Neuronal stem cell (in vitro differentiated cells): Measurements from ENCODE around the gene EYS.

Experiments
- DNase-seq: peaks from one replicate; pipeline ENCODE4 v3.0.0-alpha.2; 2013; ENCODE audit warnings: low spot score
- H2AFZ ChIP-seq: one replicate; pipeline ENCODE4 v1.6.1; 2013; ENCODE audit warnings: mild to moderate bottlenecking, low read length, inconsistent platforms
- H2AK5ac ChIP-seq: 2 replicates; pipeline ENCODE4 v1.6.1; 2013; ENCODE audit warnings: low read depth, mild to moderate bottlenecking, inconsistent platforms, low read length, moderate library complexity, mixed read lengths
- H2BK120ac ChIP-seq: 2 replicates; pipeline ENCODE4 v1.6.1; 2013; ENCODE audit warnings: low read depth, mild to moderate bottlenecking, inconsistent platforms, low read length, moderate library complexity, mixed read lengths
- H2BK12ac ChIP-seq: one replicate; pipeline ENCODE4 v1.6.1; 2013; ENCODE audit warnings: low read length, inconsistent platforms
- H2BK15ac ChIP-seq: 2 replicates; pipeline ENCODE4 v1.6.1; 2013; ENCODE audit warnings: mild to moderate bottlenecking, low read length, inconsistent platforms, mixed read lengths
- H2BK5ac ChIP-seq: one replicate; pipeline ENCODE4 v1.6.1; 2013; ENCODE audit warnings: inconsistent platforms, mild to moderate bottlenecking, low read length, moderate library complexity
- H3K14ac ChIP-seq: one replicate; pipeline ENCODE4 v1.6.1; 2013; ENCODE audit warnings: low read length, inconsistent platforms
- H3K18ac ChIP-seq: 2 replicates; pipeline ENCODE4 v1.6.1; 2013; ENCODE audit warnings: low read length, inconsistent platforms
- H3K23ac ChIP-seq: 2 replicates; pipeline ENCODE4 v1.6.1; 2013; ENCODE audit warnings: low read depth, mild to moderate bottlenecking, mixed read lengths, low read length, inconsistent platforms; ENCODE audit not compliant: poor library complexity
- H3K27ac ChIP-seq: replicated peaks from 3 replicates; pipeline ENCODE4 v1.5.1; 2013; ENCODE audit warnings: low read length, inconsistent platforms
- H3K27me3 ChIP-seq, 3 experiments: 2 replicates each; pipeline ENCODE4 v1.6.1; 2013; ENCODE audit warnings: low read length in 3 of 3, mild to moderate bottlenecking in 2 of 3, inconsistent platforms in 1 of 3, low read depth in 1 of 3, mixed read lengths in 1 of 3, moderate library complexity in 1 of 3; ENCODE audit not compliant: control insufficient read depth in 3 of 3, insufficient read depth in 3 of 3
- H3K36me3 ChIP-seq, 2 donors: replicated peaks in 1 of 2; 2 replicates each; pipeline ENCODE4 v1.6.1; 2013; ENCODE audit warnings: low read length in 2 of 2; ENCODE audit not compliant: control insufficient read depth in 2 of 2, insufficient read depth in 2 of 2
- H3K4ac ChIP-seq: 2 replicates; pipeline ENCODE4 v1.6.1; 2013; ENCODE audit warnings: inconsistent platforms, mild to moderate bottlenecking, low read length, moderate library complexity
- H3K4me1 ChIP-seq, 2 donors: 1 replicate in 1 of 2; 2 replicates in 1 of 2; pipeline ENCODE4 v1.6.1; 2013; ENCODE audit warnings: low read length in 2 of 2, low read depth in 1 of 2; ENCODE audit not compliant: control insufficient read depth in 2 of 2, insufficient read depth in 1 of 2
- H3K4me2 ChIP-seq: one replicate; pipeline ENCODE4 v1.6.1; 2013; ENCODE audit warnings: mild to moderate bottlenecking, low read length, inconsistent platforms; ENCODE audit not compliant: insufficient read depth, poor library complexity, severe bottlenecking
- H3K4me3 ChIP-seq, 2 donors: 2 replicates each; pipeline ENCODE4 v1.5.1; 2013; ENCODE audit warnings: low read length in 2 of 2, mild to moderate bottlenecking in 2 of 2, inconsistent platforms in 1 of 2, moderate library complexity in 1 of 2
- H3K79me1 ChIP-seq: one replicate; pipeline ENCODE4 v1.6.1; 2013; ENCODE audit warnings: low read depth, mild to moderate bottlenecking, inconsistent platforms, low read length, moderate library complexity
- H3K9ac ChIP-seq: one replicate; pipeline ENCODE4 v1.6.1; 2013; ENCODE audit warnings: mild to moderate bottlenecking, low read depth, low read length, inconsistent platforms; ENCODE audit not compliant: poor library complexity
- H3K9me3 ChIP-seq, 2 donors: replicated peaks in 1 of 2; 2 replicates each; pipeline versions ENCODE3 to v1.6.1; 2013; ENCODE audit warnings: low read length in 2 of 2, mild to moderate bottlenecking in 2 of 2, inconsistent platforms in 1 of 2, low read depth in 1 of 2, mixed read lengths in 1 of 2, moderate library complexity in 1 of 2; ENCODE audit not compliant: control insufficient read depth in 2 of 2, insufficient read depth in 1 of 2
- H4K8ac ChIP-seq: one replicate; pipeline ENCODE4 v1.6.1; 2013; ENCODE audit warnings: low read depth, mild to moderate bottlenecking, inconsistent platforms, low read length, moderate library complexity
- H4K91ac ChIP-seq: one replicate; pipeline ENCODE4 v1.6.1; 2013; ENCODE audit warnings: low read length, low read depth, mild to moderate bottlenecking, inconsistent platforms; ENCODE audit not compliant: poor library complexity
- WGBS, 2 donors: extraction: QIAGEN DNeasy Blood & Tissue Kit; methylation state at CpG; one replicate each; pipeline ENCODE4 v1.1.7; 2013; ENCODE audit warnings: missing lambda C conversion rate in 2 of 2, mixed read lengths in 1 of 2; ENCODE audit not compliant: insufficient read length in 2 of 2, insufficient replicate concordance in 1 of 2; ENCODE audit errors: extremely low coverage in 2 of 2; 5-methylcytosine and 5-hydroxymethylcytosine counted together

Gene EYS

GRCh38 chr6:64727075-64727474 lies 980.0 kb downstream of the EYS start:
- no peak overlapping the region for H3K18ac ChIP-seq
- WGBS, 2 donors, result no CpG with 5 or more reads among the region's 5 CpGs

DNA sequence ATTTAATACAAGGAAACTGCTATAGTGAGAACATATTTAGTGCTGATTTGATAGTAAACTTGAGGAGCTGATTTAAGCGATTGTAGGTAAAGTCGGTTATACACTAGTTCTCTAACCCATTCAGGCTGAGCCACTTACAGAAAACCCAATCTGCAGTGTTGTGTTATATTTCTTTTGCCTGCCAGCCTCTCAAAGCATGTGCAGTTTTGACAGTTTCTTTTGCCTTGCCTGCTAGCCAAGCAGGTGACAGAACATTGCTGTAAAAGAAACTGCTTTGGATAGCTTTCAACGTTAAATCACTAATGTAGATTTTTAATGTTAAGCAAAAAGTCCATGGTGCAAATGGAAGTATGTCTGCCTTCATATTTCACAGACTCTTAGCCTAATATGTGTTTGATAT lies 982.9 kb downstream of the EYS start:
- Histone ChIP-seq H2BK5ac (no peak overlapping the region), H3K4me3 (no peak overlapping the region), H2BK15ac (no peak overlapping the region), H3K18ac (no peak overlapping the region), H2BK120ac (no peak overlapping the region), H4K91ac (no peak overlapping the region), H3K4me2 (no peak overlapping the region), H3K4me1 (no peaks in the 10 kb centered on the region), H3K36me3 (no peaks in the 10 kb centered on the region), H3K23ac (no peak overlapping the region), H3K4ac (no peak overlapping the region), H4K8ac (no peak overlapping the region), H3K14ac (no peak overlapping the region), H3K9ac (no peak overlapping the region), H2BK12ac (no peak overlapping the region), H2AK5ac (no peak overlapping the region), H3K9me3 (peaks cover 0 to 2% of the 10 kb centered on the region in 2 donors), H2AFZ (no peak overlapping the region), H3K27me3 (no peaks in the 10 kb centered on the region), H3K27ac (no peak overlapping the region), H3K79me1 (no peaks in the 10 kb centered on the region)
- no CpG with 5 or more reads among the region's 3 CpGs for WGBS, 2 donors
- DNase-seq, result no peak

More at GRCh38 chr6:64727075-64727474, 980.0 kb downstream of the EYS start:
- Histone ChIP-seq H3K4me2 (no peak overlapping the region), H4K91ac (no peak overlapping the region), H2BK15ac (no peak overlapping the region), H3K4me1 (no peaks in the 10 kb centered on the region), H3K14ac (no peak overlapping the region), H3K4ac (no peak overlapping the region), H3K27ac (no peak overlapping the region), H2BK120ac (no peak overlapping the region), H2BK12ac (no peak overlapping the region), H3K23ac (no peak overlapping the region), H2AK5ac (no peak overlapping the region), H3K4me3 (no peak overlapping the region), H2AFZ (no peak overlapping the region), H3K79me1 (no peaks in the 10 kb centered on the region), H3K9me3 (peaks cover 0 to 2% of the 10 kb centered on the region in 2 donors), H2BK5ac (no peak overlapping the region), H3K9ac (no peak overlapping the region), H3K27me3 (no peaks in the 10 kb centered on the region), H4K8ac (no peak overlapping the region), H3K36me3 (no peaks in the 10 kb centered on the region)
- DNase-seq, result no peak

DNA sequence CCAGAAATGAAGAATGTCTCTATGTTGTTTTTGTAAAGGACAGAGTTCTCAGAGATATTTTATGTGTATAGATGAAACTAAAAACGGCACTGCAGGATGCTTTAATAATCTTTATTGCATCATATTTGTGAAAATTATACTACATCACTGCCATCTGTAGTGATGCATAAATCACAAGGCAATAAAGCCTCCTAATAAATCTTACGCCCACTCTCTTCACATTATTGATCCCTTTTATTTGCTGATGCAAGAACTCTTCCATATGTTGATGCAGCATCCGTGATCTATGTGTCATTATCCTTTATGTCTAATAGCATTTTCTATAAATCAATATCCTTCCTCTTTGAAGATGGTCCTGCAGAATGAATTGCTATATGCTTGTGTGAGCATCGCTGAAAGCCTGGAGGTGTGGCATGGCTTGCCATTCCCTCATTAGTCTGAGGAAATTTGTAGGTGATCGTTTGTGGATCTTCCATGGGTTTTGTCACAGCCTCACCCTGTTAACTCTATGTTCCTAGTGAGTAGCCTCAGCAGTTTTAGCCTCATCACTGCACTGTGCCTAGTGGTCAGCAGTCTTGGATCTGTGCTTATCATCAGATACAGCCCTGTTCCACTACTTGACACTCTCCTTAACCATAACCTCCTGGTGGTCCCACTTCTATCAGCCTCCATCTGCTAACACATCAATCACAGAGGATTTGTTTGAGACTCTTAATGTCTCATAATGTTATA lies 983.5 kb downstream of the EYS start:
- H3K36me3 ChIP-seq, result no peaks in the 10 kb centered on the region
- H4K91ac ChIP-seq, result no peak overlapping the region
- no peak overlapping the region for H4K8ac ChIP-seq
- no peak overlapping the region for H2BK15ac ChIP-seq
- no peak overlapping the region for H2BK120ac ChIP-seq
- H3K27me3 ChIP-seq, result no peaks in the 10 kb centered on the region
- H2BK5ac ChIP-seq, result no peak overlapping the region
- no peak overlapping the region for H2AFZ ChIP-seq
- WGBS, 2 donors, result no CpG with 5 or more reads among the region's 5 CpGs
- H3K18ac ChIP-seq, result no peak overlapping the region
- no peak overlapping the region for H3K4me3 ChIP-seq
- H3K79me1 ChIP-seq, result no peaks in the 10 kb centered on the region
- H3K4ac ChIP-seq, result no peak overlapping the region
- no peak overlapping the region for H3K9ac ChIP-seq
- no peak overlapping the region for H3K14ac ChIP-seq
- no peak overlapping the region for H3K23ac ChIP-seq
- H3K27ac ChIP-seq, result no peak overlapping the region
- no peak for DNase-seq
- no peak overlapping the region for H3K4me2 ChIP-seq
- H3K4me1 ChIP-seq, result no peaks in the 10 kb centered on the region
- H2AK5ac ChIP-seq, result no peak overlapping the region
- H2BK12ac ChIP-seq, result no peak overlapping the region
- H3K9me3 ChIP-seq, result no peaks in the 10 kb centered on the region

- H2BK15ac ChIP-seq, result no peak overlapping the region
- no peak overlapping the region for H2BK12ac ChIP-seq
- H3K27me3 ChIP-seq, result no peaks in the 10 kb centered on the region
- no peaks in the 10 kb centered on the region for H3K9me3 ChIP-seq
- H3K4me2 ChIP-seq, result no peak overlapping the region
- H3K4me1 ChIP-seq, result no peaks in the 10 kb centered on the region
- no peak overlapping the region for H3K4ac ChIP-seq
- H2AFZ ChIP-seq, result no peak overlapping the region
- H3K14ac ChIP-seq, result no peak overlapping the region
- no peak overlapping the region for H3K4me3 ChIP-seq
- H3K18ac ChIP-seq, result no peak overlapping the region
- H3K27ac ChIP-seq, result no peak overlapping the region
- no peak overlapping the region for H2BK5ac ChIP-seq
- H4K91ac ChIP-seq, result no peak overlapping the region
- no peak overlapping the region for H2BK120ac ChIP-seq
- H4K8ac ChIP-seq, result no peak overlapping the region
- H3K9ac ChIP-seq, result no peak overlapping the region
- no peaks in the 10 kb centered on the region for H3K79me1 ChIP-seq
- no peak overlapping the region for H3K23ac ChIP-seq
- no peak overlapping the region for H2AK5ac ChIP-seq
- H3K36me3 ChIP-seq, result no peaks in the 10 kb centered on the region
- 100% methylated on average over 1 to 2 of the region's 2 CpGs for WGBS, 2 donors
- DNase-seq, result no peak
Measured at GRCh38 chr6:64721865-64722264, 985.2 kb downstream of the EYS start.
